HCT116 (cell line): ENCODE measurements around the gene RRBP1. TPM values are rescaled to one million over a fixed set of nuclear protein-coding genes. Genes with fewer than 3 reads are reported as not detected.

ENCODE experiments used
- ATAC-seq: fragments of 200-7000 bp; cut with Tn5 transposase; 2 replicates; pipeline ENCODE4 v1.9.1; 2020; ENCODE audit warnings: mild to moderate bottlenecking, moderate library complexity
- BruUV-seq: library from RNA; stranded (reverse); fragments of 400-500 nt; replicated peaks from 2 replicates; lab custom pipeline; 2021; lab: Mats Ljungman, UMichigan
- CTCF ChIA-PET: fragments of 300-600 bp; sonication (Branson Sonifier 250); formaldehyde crosslinking; loops from one replicate; lab custom pipeline; 2021; ENCODE audit warnings: antibody characterized with exemption; lab: Charles Lee
- POLR2A ChIA-PET: fragments of 300-600, 350-600 bp; sonication (Branson Sonifier 250); formaldehyde crosslinking; loops from one replicate; lab custom pipeline; 2021; ENCODE audit warnings: antibody characterized with exemption; lab: Charles Lee
- RAD21 ChIA-PET, 2 experiments: fragments of 300-600 bp; sonication (Branson Sonifier 250); formaldehyde crosslinking; loops; one replicate each; lab custom pipeline; 2023; ENCODE audit warnings: low total read pairs in 2 of 2; ENCODE audit not compliant: uncharacterized antibody in 2 of 2, unreplicated experiment in 2 of 2, low non-redundant PET in 1 of 2; lab: Charles Lee
- DNase-seq: peaks from one replicate; pipeline ENCODE4 v3.0.0-alpha.2; 2010; ENCODE audit warnings: low read depth, low spot score
- H2AFZ ChIP-seq: fragments of 200-600 bp; shearing (Covaris generic), sonication (generic); 2 replicates; pipeline ENCODE4 v1.6.1; 2017; ENCODE audit warnings: low read depth, mixed run types, mixed read lengths, antibody characterized with exemption, low read length; ENCODE audit not compliant: poor library complexity, severe bottlenecking
- H3K27ac ChIP-seq: 2 replicates; pipeline ENCODE4 v1.5.1; 2012; ENCODE audit warnings: low read depth, low read length
- H3K27me3 ChIP-seq: fragments of 200-600 bp; sonication (generic); 2 replicates; pipeline ENCODE4 v1.6.1; 2016; ENCODE audit warnings: mixed run types, low read length, mixed read lengths; ENCODE audit not compliant: insufficient read depth
- H3K36me3 ChIP-seq, 2 experiments: fragments of 200-500 bp in 1 of 2; fragments of 200-600 bp in 1 of 2; sonication (Bioruptor generic) in 1 of 2; sonication (generic) in 1 of 2; 2 replicates each; pipeline versions ENCODE4 v1.5.1 to v1.6.1; 2014 to 2016; ENCODE audit warnings: low read length in 2 of 2, inconsistent platforms in 1 of 2, mixed read lengths in 1 of 2, mixed run types in 1 of 2; ENCODE audit not compliant: insufficient read depth in 2 of 2, control insufficient read depth in 1 of 2
- H3K4me1 ChIP-seq, 2 experiments: fragments of 200-600 bp in 1 of 2; sonication (generic) in 1 of 2; 2 replicates each; pipeline versions ENCODE4 v1.5.1 to v1.6.1; 2012 to 2017; ENCODE audit warnings: low read length in 2 of 2, inconsistent platforms in 1 of 2, mild to moderate bottlenecking in 1 of 2, mixed read lengths in 1 of 2, mixed run types in 1 of 2, moderate library complexity in 1 of 2; ENCODE audit not compliant: insufficient read depth in 2 of 2, control insufficient read depth in 1 of 2
- H3K4me2 ChIP-seq: fragments of 200-600 bp; sonication (generic); 2 replicates; pipeline ENCODE4 v1.6.1; 2017; ENCODE audit warnings: mixed run types, low read length, mixed read lengths
- H3K4me3 ChIP-seq, 2 experiments: fragments of 200-600 bp in 1 of 2; sonication (generic) in 1 of 2; replicated peaks in 1 of 2; 2 replicates each; pipeline ENCODE4 v1.5.1; 2011 to 2016; ENCODE audit warnings: low read length in 2 of 2, control low read depth in 1 of 2, low read depth in 1 of 2, mild to moderate bottlenecking in 1 of 2, mixed read lengths in 1 of 2, mixed run types in 1 of 2
- H3K79me2 ChIP-seq: fragments of 200-600 bp; sonication (generic); 2 replicates; pipeline ENCODE4 v1.6.1; 2017; ENCODE audit warnings: mild to moderate bottlenecking, mixed run types, low read length, moderate library complexity, mixed read lengths; ENCODE audit not compliant: insufficient read depth
- H3K9ac ChIP-seq: fragments of 200-600 bp; sonication (generic); 2 replicates; pipeline ENCODE4 v1.6.1; 2016; ENCODE audit warnings: low read length, mixed read lengths
- H3K9me2 ChIP-seq: fragments of 200-600 bp; sonication (generic), shearing (Covaris generic); 2 replicates; pipeline ENCODE4 v1.6.1; 2017; ENCODE audit warnings: mixed run types, mild to moderate bottlenecking, moderate library complexity; ENCODE audit not compliant: insufficient read depth
- H3K9me3 ChIP-seq, 2 experiments: fragments of 200-500 bp in 1 of 2; fragments of 200-600 bp in 1 of 2; sonication (Bioruptor generic) in 1 of 2; sonication (generic) in 1 of 2; 2 replicates each; pipeline ENCODE4 v1.6.1; 2014 to 2017; ENCODE audit warnings: low read length in 2 of 2, mixed read lengths in 2 of 2, inconsistent platforms in 1 of 2, low read depth in 1 of 2, mild to moderate bottlenecking in 1 of 2, mixed run types in 1 of 2, moderate library complexity in 1 of 2; ENCODE audit not compliant: control insufficient read depth in 1 of 2, insufficient read depth in 1 of 2
- H4K20me1 ChIP-seq: fragments of 200-600 bp; sonication (generic), shearing (Covaris generic); 2 replicates; pipeline ENCODE4 v1.6.1; 2017; ENCODE audit warnings: mixed run types, mild to moderate bottlenecking, moderate library complexity; ENCODE audit not compliant: insufficient read depth
- CEBPB ChIP-seq: IDR thresholded peaks from 2 replicates; pipeline ENCODE4 v1.6.1; 2012; ENCODE audit warnings: low read depth
- EGR1 ChIP-seq: IDR thresholded peaks from 2 replicates; pipeline ENCODE4 v1.6.1; 2012; ENCODE audit warnings: low read depth
- ELF1 ChIP-seq: IDR thresholded peaks from 2 replicates; pipeline ENCODE4 v1.6.1; 2012; ENCODE audit warnings: low read depth, borderline replicate concordance
- EZH2 ChIP-seq: fragments of 200-600 bp; sonication (generic); IDR thresholded peaks from 2 replicates; pipeline ENCODE4 v1.6.1; 2017; ENCODE audit warnings: antibody characterized with exemption, mixed run types
- EZH2phosphoT487 ChIP-seq: fragments of 200-600 bp; IDR thresholded peaks from 2 replicates; pipeline ENCODE4 v1.6.1; 2018; ENCODE audit warnings: antibody characterized with exemption, borderline replicate concordance
- JUND ChIP-seq: IDR thresholded peaks from 2 replicates; pipeline ENCODE4 v1.6.1; 2012
- MAX ChIP-seq: IDR thresholded peaks from 2 replicates; pipeline ENCODE4 v1.6.1; 2012
- POLR2AphosphoS5 ChIP-seq: IDR thresholded peaks from 2 replicates; pipeline ENCODE4 v1.6.1; 2011; ENCODE audit warnings: mild to moderate bottlenecking, low read depth, low read length, moderate library complexity
- RAD21 ChIP-seq: IDR thresholded peaks from 2 replicates; pipeline ENCODE4 v1.6.1; 2012; ENCODE audit warnings: low read depth, mild to moderate bottlenecking
- REST ChIP-seq: IDR thresholded peaks from 2 replicates; pipeline ENCODE4 v1.6.1; 2012; ENCODE audit warnings: low read depth
- SP1 ChIP-seq: IDR thresholded peaks from 2 replicates; pipeline ENCODE4 v1.6.1; 2012; ENCODE audit warnings: low read depth
- TCF7L2 ChIP-seq: IDR thresholded peaks from 2 replicates; pipeline ENCODE4 v1.7.0; 2011; ENCODE audit warnings: borderline replicate concordance, inconsistent platforms; ENCODE audit not compliant: insufficient read depth, insufficient read length; ENCODE audit errors: extremely low read depth
- ZBTB33 ChIP-seq: IDR thresholded peaks from 2 replicates; pipeline ENCODE4 v1.6.1; 2011; ENCODE audit warnings: mild to moderate bottlenecking, low read length, moderate library complexity; ENCODE audit not compliant: insufficient replicate concordance; ENCODE audit errors: extremely low read depth
- intact Hi-C: fragments of 100-400 bp; cut with micrococcal nuclease; formaldehyde crosslinking; loops from 2 replicates; pipeline ENCODE4 v1.10.0; 2022
- total RNA-seq: library from RNA; stranded (reverse); gene quantifications from one replicate; pipeline ENCODE4 v1.2.1, GENCODE V29; 2021; ENCODE audit not compliant: unreplicated experiment

RRBP1 gene
- total RNA-seq, 1 experiment from 2014 or later: 123 TPM

GRCh38 chr20:17661121-17661744 is 20.8 kb downstream of the RRBP1 start:
- POLR2A ChIA-PET: no interaction called here
- ATAC-seq: no peak
- H3K27ac ChIP-seq: no peak overlapping the region
- peaks cover 0 to 8% of the 10 kb centered on the region in 2 experiments; a peak in 2 of 4 replicates for H3K4me1 ChIP-seq
- CTCF ChIA-PET: no interaction called here
- no peak overlapping the region for H3K4me3 ChIP-seq
- no TSS peak for BruUV-seq
- no peaks in the 10 kb centered on the region for H3K9me2 ChIP-seq
- TF ChIP-seq POLR2AphosphoS5: no peak
- TF ChIP-seq SP1: no peak
- no peak for TF ChIP-seq JUND
- TF ChIP-seq TCF7L2: no peak
- no peak for TF ChIP-seq RAD21
- TF ChIP-seq EZH2: no peak
- no peak for TF ChIP-seq MAX
- no peak for TF ChIP-seq EZH2phosphoT487
- no peak for TF ChIP-seq REST
- no peak for TF ChIP-seq CEBPB
- no peak for TF ChIP-seq ZBTB33
- TF ChIP-seq EGR1: no peak
- TF ChIP-seq ELF1: no peak
- RAD21 ChIA-PET: no interaction called here
- H3K27me3 ChIP-seq: no peaks in the 10 kb centered on the region
- no peak overlapping the region for H3K9ac ChIP-seq
- no peaks in the 10 kb centered on the region; the same call in 1 of the 2 replicates for H4K20me1 ChIP-seq
- intact Hi-C loops: no loop called here
- H3K9me3 ChIP-seq: peaks cover 8 to 10% of the 10 kb centered on the region in 2 experiments; a peak in 1 of 4 replicates
- H3K36me3 ChIP-seq: peaks cover 13 to 31% of the 10 kb centered on the region in 2 experiments
- H2AFZ ChIP-seq: no peak overlapping the region
- H3K4me2 ChIP-seq: no peak overlapping the region
- no peak for DNase-seq
- H3K79me2 ChIP-seq: peaks cover 91% of the 10 kb centered on the region
